HCT116 (cell line): ENCODE measurements around the gene SLC38A8. TPM values are rescaled to one million over a fixed set of nuclear protein-coding genes. Genes with fewer than 3 reads are reported as not detected.

Source experiments
- ATAC-seq: fragments of 200-7000 bp; cut with Tn5 transposase; 2 replicates; pipeline ENCODE4 v1.9.1; 2020; ENCODE audit warnings: mild to moderate bottlenecking, moderate library complexity
- BruUV-seq: library from RNA; stranded (reverse); fragments of 400-500 nt; replicated peaks from 2 replicates; lab custom pipeline; 2021; lab: Mats Ljungman, UMichigan
- CTCF ChIA-PET: fragments of 300-600 bp; sonication (Branson Sonifier 250); formaldehyde crosslinking; loops from one replicate; lab custom pipeline; 2021; ENCODE audit warnings: antibody characterized with exemption; lab: Charles Lee
- POLR2A ChIA-PET: fragments of 300-600, 350-600 bp; sonication (Branson Sonifier 250); formaldehyde crosslinking; loops from one replicate; lab custom pipeline; 2021; ENCODE audit warnings: antibody characterized with exemption; lab: Charles Lee
- RAD21 ChIA-PET, 2 experiments: fragments of 300-600 bp; sonication (Branson Sonifier 250); formaldehyde crosslinking; loops; one replicate each; lab custom pipeline; 2023; ENCODE audit warnings: low total read pairs in 2 of 2; ENCODE audit not compliant: uncharacterized antibody in 2 of 2, unreplicated experiment in 2 of 2, low non-redundant PET in 1 of 2; lab: Charles Lee
- DNase-seq: peaks from one replicate; pipeline ENCODE4 v3.0.0-alpha.2; 2010; ENCODE audit warnings: low read depth, low spot score
- H2AFZ ChIP-seq: fragments of 200-600 bp; shearing (Covaris generic), sonication (generic); 2 replicates; pipeline ENCODE4 v1.6.1; 2017; ENCODE audit warnings: low read depth, mixed run types, mixed read lengths, antibody characterized with exemption, low read length; ENCODE audit not compliant: poor library complexity, severe bottlenecking
- H3K27ac ChIP-seq: 2 replicates; pipeline ENCODE4 v1.5.1; 2012; ENCODE audit warnings: low read depth, low read length
- H3K27me3 ChIP-seq: fragments of 200-600 bp; sonication (generic); 2 replicates; pipeline ENCODE4 v1.6.1; 2016; ENCODE audit warnings: mixed run types, low read length, mixed read lengths; ENCODE audit not compliant: insufficient read depth
- H3K36me3 ChIP-seq, 2 experiments: fragments of 200-500 bp in 1 of 2; fragments of 200-600 bp in 1 of 2; sonication (Bioruptor generic) in 1 of 2; sonication (generic) in 1 of 2; 2 replicates each; pipeline versions ENCODE4 v1.5.1 to v1.6.1; 2014 to 2016; ENCODE audit warnings: low read length in 2 of 2, inconsistent platforms in 1 of 2, mixed read lengths in 1 of 2, mixed run types in 1 of 2; ENCODE audit not compliant: insufficient read depth in 2 of 2, control insufficient read depth in 1 of 2
- H3K4me1 ChIP-seq, 2 experiments: fragments of 200-600 bp in 1 of 2; sonication (generic) in 1 of 2; 2 replicates each; pipeline versions ENCODE4 v1.5.1 to v1.6.1; 2012 to 2017; ENCODE audit warnings: low read length in 2 of 2, inconsistent platforms in 1 of 2, mild to moderate bottlenecking in 1 of 2, mixed read lengths in 1 of 2, mixed run types in 1 of 2, moderate library complexity in 1 of 2; ENCODE audit not compliant: insufficient read depth in 2 of 2, control insufficient read depth in 1 of 2
- H3K4me2 ChIP-seq: fragments of 200-600 bp; sonication (generic); 2 replicates; pipeline ENCODE4 v1.6.1; 2017; ENCODE audit warnings: mixed run types, low read length, mixed read lengths
- H3K4me3 ChIP-seq, 2 experiments: fragments of 200-600 bp in 1 of 2; sonication (generic) in 1 of 2; replicated peaks in 1 of 2; 2 replicates each; pipeline ENCODE4 v1.5.1; 2011 to 2016; ENCODE audit warnings: low read length in 2 of 2, control low read depth in 1 of 2, low read depth in 1 of 2, mild to moderate bottlenecking in 1 of 2, mixed read lengths in 1 of 2, mixed run types in 1 of 2
- H3K79me2 ChIP-seq: fragments of 200-600 bp; sonication (generic); 2 replicates; pipeline ENCODE4 v1.6.1; 2017; ENCODE audit warnings: mild to moderate bottlenecking, mixed run types, low read length, moderate library complexity, mixed read lengths; ENCODE audit not compliant: insufficient read depth
- H3K9ac ChIP-seq: fragments of 200-600 bp; sonication (generic); 2 replicates; pipeline ENCODE4 v1.6.1; 2016; ENCODE audit warnings: low read length, mixed read lengths
- H3K9me2 ChIP-seq: fragments of 200-600 bp; sonication (generic), shearing (Covaris generic); 2 replicates; pipeline ENCODE4 v1.6.1; 2017; ENCODE audit warnings: mixed run types, mild to moderate bottlenecking, moderate library complexity; ENCODE audit not compliant: insufficient read depth
- H3K9me3 ChIP-seq, 2 experiments: fragments of 200-500 bp in 1 of 2; fragments of 200-600 bp in 1 of 2; sonication (Bioruptor generic) in 1 of 2; sonication (generic) in 1 of 2; 2 replicates each; pipeline ENCODE4 v1.6.1; 2014 to 2017; ENCODE audit warnings: low read length in 2 of 2, mixed read lengths in 2 of 2, inconsistent platforms in 1 of 2, low read depth in 1 of 2, mild to moderate bottlenecking in 1 of 2, mixed run types in 1 of 2, moderate library complexity in 1 of 2; ENCODE audit not compliant: control insufficient read depth in 1 of 2, insufficient read depth in 1 of 2
- H4K20me1 ChIP-seq: fragments of 200-600 bp; sonication (generic), shearing (Covaris generic); 2 replicates; pipeline ENCODE4 v1.6.1; 2017; ENCODE audit warnings: mixed run types, mild to moderate bottlenecking, moderate library complexity; ENCODE audit not compliant: insufficient read depth
- CBX3 ChIP-seq: IDR thresholded peaks from 2 replicates; pipeline ENCODE4 v1.6.1; 2012; ENCODE audit warnings: low read depth
- ELF1 ChIP-seq: IDR thresholded peaks from 2 replicates; pipeline ENCODE4 v1.6.1; 2012; ENCODE audit warnings: low read depth, borderline replicate concordance
- EZH2 ChIP-seq: fragments of 200-600 bp; sonication (generic); IDR thresholded peaks from 2 replicates; pipeline ENCODE4 v1.6.1; 2017; ENCODE audit warnings: antibody characterized with exemption, mixed run types
- FOSL1 ChIP-seq: IDR thresholded peaks from 2 replicates; pipeline ENCODE4 v1.6.1; 2012; ENCODE audit warnings: low read depth
- POLR2A ChIP-seq: IDR thresholded peaks from 2 replicates; pipeline ENCODE4 v1.7.0; 2011; ENCODE audit warnings: borderline replicate concordance; ENCODE audit not compliant: insufficient read depth, insufficient read length; ENCODE audit errors: extremely low read depth
- POLR2AphosphoS5 ChIP-seq: IDR thresholded peaks from 2 replicates; pipeline ENCODE4 v1.6.1; 2011; ENCODE audit warnings: mild to moderate bottlenecking, low read depth, low read length, moderate library complexity
- RAD21 ChIP-seq: IDR thresholded peaks from 2 replicates; pipeline ENCODE4 v1.6.1; 2012; ENCODE audit warnings: low read depth, mild to moderate bottlenecking
- SIN3A ChIP-seq: IDR thresholded peaks from 2 replicates; pipeline ENCODE4 v1.6.1; 2012; ENCODE audit warnings: low read depth
- TCF7L2 ChIP-seq: IDR thresholded peaks from 2 replicates; pipeline ENCODE4 v1.7.0; 2011; ENCODE audit warnings: borderline replicate concordance, inconsistent platforms; ENCODE audit not compliant: insufficient read depth, insufficient read length; ENCODE audit errors: extremely low read depth
- ZNF274 ChIP-seq: fragments of 200-500 bp; sonication (Bioruptor generic); IDR thresholded peaks from 2 replicates; pipeline ENCODE4 v1.6.1; 2014; ENCODE audit warnings: mild to moderate bottlenecking, low read depth, low read length, inconsistent platforms
- intact Hi-C: fragments of 100-400 bp; cut with micrococcal nuclease; formaldehyde crosslinking; loops from 2 replicates; pipeline ENCODE4 v1.10.0; 2022
- total RNA-seq: library from RNA; stranded (reverse); gene quantifications from one replicate; pipeline ENCODE4 v1.2.1, GENCODE V29; 2021; ENCODE audit not compliant: unreplicated experiment
- TF ChIP-seq, protein P1 (sequence below): IDR thresholded peaks from 2 replicates; pipeline ENCODE4 v1.6.1; 2012
- TF ChIP-seq, protein P2 (sequence below): IDR thresholded peaks from 2 replicates; pipeline ENCODE4 v1.6.1; 2012
- TF ChIP-seq, protein P3 (sequence below), 3 experiments: fragments of 200-600 bp in 1 of 3; sonication (generic) in 1 of 3; IDR thresholded peaks in 2 of 3; conservative IDR thresholded peaks in 1 of 3; 2 replicates each; pipeline ENCODE4 v1.5.1; 2012 to 2017; ENCODE audit warnings: low read depth in 2 of 3, low read length in 2 of 3, antibody characterized with exemption in 1 of 3, borderline replicate concordance in 1 of 3, control low read depth in 1 of 3, mild to moderate bottlenecking in 1 of 3, mixed read lengths in 1 of 3, mixed run types in 1 of 3, moderate library complexity in 1 of 3; ENCODE audit not compliant: insufficient read depth in 1 of 3
- TF ChIP-seq, protein P4 (sequence below): IDR thresholded peaks from 2 replicates; pipeline ENCODE4 v1.6.1; 2011; ENCODE audit warnings: mild to moderate bottlenecking, low read length, moderate library complexity; ENCODE audit not compliant: insufficient replicate concordance; ENCODE audit errors: extremely low read depth

Gene SLC38A8
- total RNA-seq, 1 experiment from 2014 or later, result not detected

DNA sequence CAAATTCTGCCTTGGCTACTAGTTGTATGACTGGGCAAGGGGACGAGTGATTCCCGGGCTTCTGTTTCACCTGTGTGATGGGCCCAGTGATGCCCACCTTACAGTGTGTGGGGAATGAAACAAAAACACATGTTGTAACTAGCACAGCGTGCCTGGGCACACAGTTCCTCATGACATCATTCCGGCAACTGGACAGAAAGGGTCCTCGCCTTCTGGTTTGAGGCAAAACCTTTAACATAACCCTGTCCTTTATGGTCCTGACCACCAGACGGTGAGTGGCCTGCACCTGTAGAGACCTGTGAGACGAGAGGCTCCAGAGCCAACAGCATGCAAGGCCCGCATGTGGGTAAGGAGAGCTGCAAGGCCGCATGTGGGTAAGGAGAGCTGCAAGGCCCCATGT lies 7.7 kb upstream of the SLC38A8 start:
- Histone ChIP-seq H3K9me2 (no peaks in the 10 kb centered on the region), H3K4me2 (no peak overlapping the region), H3K4me3 (no peak overlapping the region), H3K36me3 (peaks cover 15 to 19% of the 10 kb centered on the region in 2 experiments; a peak in 3 of 4 replicates), H4K20me1 (no peaks in the 10 kb centered on the region), H2AFZ (no peak overlapping the region), H3K4me1 (no peaks in the 10 kb centered on the region), H3K27ac (no peak overlapping the region), H3K27me3 (no peaks in the 10 kb centered on the region), H3K9me3 (no peaks in the 10 kb centered on the region), H3K9ac (no peak overlapping the region), H3K79me2 (no peaks in the 10 kb centered on the region)
- ChIA-PET RAD21 (interaction anchor here in 1 of 2 experiments (0.6 kb wide), 1 partner anchor 78 kb away, joined by 6 read pairs; no protein-coding TSS in a partner anchor), POLR2A (no interaction called here), CTCF (interaction anchor here (1.0 kb wide), 1 partner anchor 9 kb away, joined by 3 read pairs; no protein-coding TSS in a partner anchor)
- intact Hi-C loops, result no loop called here
- no peak for DNase-seq
- TF ChIP-seq ELF1, result no peak
- TF ChIP-seq TCF7L2, result no peak
- TF ChIP-seq, protein P1, sequence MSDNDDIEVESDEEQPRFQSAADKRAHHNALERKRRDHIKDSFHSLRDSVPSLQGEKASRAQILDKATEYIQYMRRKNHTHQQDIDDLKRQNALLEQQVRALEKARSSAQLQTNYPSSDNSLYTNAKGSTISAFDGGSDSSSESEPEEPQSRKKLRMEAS, result no peak
- TF ChIP-seq, protein P2, sequence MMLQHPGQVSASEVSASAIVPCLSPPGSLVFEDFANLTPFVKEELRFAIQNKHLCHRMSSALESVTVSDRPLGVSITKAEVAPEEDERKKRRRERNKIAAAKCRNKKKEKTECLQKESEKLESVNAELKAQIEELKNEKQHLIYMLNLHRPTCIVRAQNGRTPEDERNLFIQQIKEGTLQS, result no peak
- TF ChIP-seq RAD21, result no peak
- no peak for TF ChIP-seq POLR2A
- TF ChIP-seq CBX3, result no peak
- BruUV-seq, result no TSS peak
- no peak for ATAC-seq

DNA sequence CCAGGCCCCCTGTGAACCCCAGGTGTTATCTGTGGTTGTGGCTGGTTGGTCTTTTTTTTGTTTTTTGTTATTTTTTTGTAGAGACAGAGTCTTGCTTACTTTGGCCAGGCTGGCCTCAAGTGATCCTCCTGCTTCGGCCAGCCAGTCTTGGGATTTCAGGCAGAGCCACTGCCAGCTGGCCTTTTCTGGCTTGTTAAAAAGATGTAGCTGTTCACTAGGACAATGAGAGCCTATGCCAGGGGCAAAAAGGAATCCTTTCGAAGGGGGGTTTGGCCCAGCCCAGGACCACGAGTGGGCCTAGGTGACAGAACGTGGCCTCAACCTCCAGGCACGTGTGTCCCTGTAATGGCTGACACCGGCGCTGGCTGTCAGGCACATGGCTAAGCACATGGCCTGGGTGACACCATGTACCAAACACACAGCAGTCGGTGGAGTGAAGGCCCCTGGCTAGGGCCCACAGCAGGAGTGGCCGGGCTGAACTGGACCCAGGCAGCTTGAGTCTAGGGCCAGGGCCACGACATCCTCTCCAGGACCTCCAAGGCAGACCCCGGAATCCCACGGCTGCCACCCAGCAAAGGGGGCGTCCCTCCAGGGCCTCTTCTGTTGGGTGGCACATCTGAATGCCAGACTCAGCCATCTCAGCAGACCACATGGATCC lies 6.9 kb upstream of the SLC38A8 start:
- H3K9me2 ChIP-seq, result no peaks in the 10 kb centered on the region
- H4K20me1 ChIP-seq, result no peaks in the 10 kb centered on the region
- no peak overlapping the region for H3K4me2 ChIP-seq
- ChIA-PET RAD21 (no interaction called here), POLR2A (no interaction called here), CTCF (no interaction called here)
- intact Hi-C loops, result no loop called here
- H3K36me3 ChIP-seq, result peaks cover 11 to 12% of the 10 kb centered on the region in 2 experiments; a peak in 2 of 4 replicates
- H3K9me3 ChIP-seq, result no peaks in the 10 kb centered on the region
- no peaks in the 10 kb centered on the region for H3K4me1 ChIP-seq
- no peaks in the 10 kb centered on the region for H3K79me2 ChIP-seq
- no TSS peak for BruUV-seq
- no peak overlapping the region for H3K4me3 ChIP-seq
- H3K9ac ChIP-seq, result no peak overlapping the region
- H2AFZ ChIP-seq, result no peak overlapping the region
- DNase-seq, result no peak
- no peak overlapping the region for H3K27ac ChIP-seq
- TF ChIP-seq SIN3A (no peak), FOSL1 (no peak), POLR2AphosphoS5 (no peak), TCF7L2 (no peak), ELF1 (no peak), ZNF274 (no peak), EZH2 (no peak)
- TF ChIP-seq, protein P2, result no peak
- TF ChIP-seq, protein P3, sequence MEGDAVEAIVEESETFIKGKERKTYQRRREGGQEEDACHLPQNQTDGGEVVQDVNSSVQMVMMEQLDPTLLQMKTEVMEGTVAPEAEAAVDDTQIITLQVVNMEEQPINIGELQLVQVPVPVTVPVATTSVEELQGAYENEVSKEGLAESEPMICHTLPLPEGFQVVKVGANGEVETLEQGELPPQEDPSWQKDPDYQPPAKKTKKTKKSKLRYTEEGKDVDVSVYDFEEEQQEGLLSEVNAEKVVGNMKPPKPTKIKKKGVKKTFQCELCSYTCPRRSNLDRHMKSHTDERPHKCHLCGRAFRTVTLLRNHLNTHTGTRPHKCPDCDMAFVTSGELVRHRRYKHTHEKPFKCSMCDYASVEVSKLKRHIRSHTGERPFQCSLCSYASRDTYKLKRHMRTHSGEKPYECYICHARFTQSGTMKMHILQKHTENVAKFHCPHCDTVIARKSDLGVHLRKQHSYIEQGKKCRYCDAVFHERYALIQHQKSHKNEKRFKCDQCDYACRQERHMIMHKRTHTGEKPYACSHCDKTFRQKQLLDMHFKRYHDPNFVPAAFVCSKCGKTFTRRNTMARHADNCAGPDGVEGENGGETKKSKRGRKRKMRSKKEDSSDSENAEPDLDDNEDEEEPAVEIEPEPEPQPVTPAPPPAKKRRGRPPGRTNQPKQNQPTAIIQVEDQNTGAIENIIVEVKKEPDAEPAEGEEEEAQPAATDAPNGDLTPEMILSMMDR (IDR thresholded peaks at IDR 0.05 in 2 of 3, conservative IDR thresholded peaks at IDR 0.05 in 1 of 3; ENCODE audit: borderline replicate concordance in 1 of 3, insufficient read depth in 1 of 3, low read depth in 2 of 3, low read length in 2 of 3), result no peak
- TF ChIP-seq, protein P4, sequence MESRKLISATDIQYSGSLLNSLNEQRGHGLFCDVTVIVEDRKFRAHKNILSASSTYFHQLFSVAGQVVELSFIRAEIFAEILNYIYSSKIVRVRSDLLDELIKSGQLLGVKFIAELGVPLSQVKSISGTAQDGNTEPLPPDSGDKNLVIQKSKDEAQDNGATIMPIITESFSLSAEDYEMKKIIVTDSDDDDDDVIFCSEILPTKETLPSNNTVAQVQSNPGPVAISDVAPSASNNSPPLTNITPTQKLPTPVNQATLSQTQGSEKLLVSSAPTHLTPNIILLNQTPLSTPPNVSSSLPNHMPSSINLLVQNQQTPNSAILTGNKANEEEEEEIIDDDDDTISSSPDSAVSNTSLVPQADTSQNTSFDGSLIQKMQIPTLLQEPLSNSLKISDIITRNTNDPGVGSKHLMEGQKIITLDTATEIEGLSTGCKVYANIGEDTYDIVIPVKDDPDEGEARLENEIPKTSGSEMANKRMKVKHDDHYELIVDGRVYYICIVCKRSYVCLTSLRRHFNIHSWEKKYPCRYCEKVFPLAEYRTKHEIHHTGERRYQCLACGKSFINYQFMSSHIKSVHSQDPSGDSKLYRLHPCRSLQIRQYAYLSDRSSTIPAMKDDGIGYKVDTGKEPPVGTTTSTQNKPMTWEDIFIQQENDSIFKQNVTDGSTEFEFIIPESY, result no peak
- ATAC-seq, result no peak
- no peaks in the 10 kb centered on the region for H3K27me3 ChIP-seq
